Coronary artery (tissue), 2 donors: ENCODE data around the gene SPATA16.

ENCODE experiments used
- DNase-seq: peaks from one replicate; pipeline ENCODE4 v3.0.0-alpha.2; 2017; ENCODE audit warnings: low spot score
- H3K27ac ChIP-seq, 2 donors: fragments of 200-600 bp; sonication (generic); one replicate each; pipeline ENCODE4 v1.5.1; 2016 to 2019
- H3K4me3 ChIP-seq: fragments of 200-600 bp; sonication (generic); 2 replicates; pipeline ENCODE4 v1.5.1; 2016; ENCODE audit warnings: mild to moderate bottlenecking, moderate library complexity
- CTCF ChIP-seq: fragments of 200-600 bp; sonication (generic); IDR thresholded peaks from one replicate; pipeline ENCODE4 v1.5.1; 2019; ENCODE audit warnings: antibody characterized with exemption

Gene SPATA16

GRCh38 chr3:173135059-173135458 lies 6.0 kb downstream of the SPATA16 start:
- no peak for TF ChIP-seq CTCF
- Histone ChIP-seq H3K4me3 (no peak overlapping the region), H3K27ac (no peak overlapping the region)
- DNase-seq, result no peak

GRCh38 chr3:173128633-173129032 lies 12.4 kb downstream of the SPATA16 start:
- H3K4me3 ChIP-seq, result no peak overlapping the region
- no peak for TF ChIP-seq CTCF

GRCh38 chr3:173111321-173111720 lies 29.7 kb downstream of the SPATA16 start:
- no peak for DNase-seq
- Histone ChIP-seq H3K4me3 (no peak overlapping the region), H3K27ac (no peak overlapping the region)
- TF ChIP-seq CTCF, result no peak

More at GRCh38 chr3:173128633-173129032, 12.4 kb downstream of the SPATA16 start:
- no peak overlapping the region for H3K27ac ChIP-seq
- no peak for DNase-seq

- Histone ChIP-seq H3K4me3 (no peak overlapping the region), H3K27ac (no peak overlapping the region)
- no peak for TF ChIP-seq CTCF
- no peak for DNase-seq
Observed at GRCh38 chr3:173109143-173109542, 31.9 kb downstream of the SPATA16 start.

DNA sequence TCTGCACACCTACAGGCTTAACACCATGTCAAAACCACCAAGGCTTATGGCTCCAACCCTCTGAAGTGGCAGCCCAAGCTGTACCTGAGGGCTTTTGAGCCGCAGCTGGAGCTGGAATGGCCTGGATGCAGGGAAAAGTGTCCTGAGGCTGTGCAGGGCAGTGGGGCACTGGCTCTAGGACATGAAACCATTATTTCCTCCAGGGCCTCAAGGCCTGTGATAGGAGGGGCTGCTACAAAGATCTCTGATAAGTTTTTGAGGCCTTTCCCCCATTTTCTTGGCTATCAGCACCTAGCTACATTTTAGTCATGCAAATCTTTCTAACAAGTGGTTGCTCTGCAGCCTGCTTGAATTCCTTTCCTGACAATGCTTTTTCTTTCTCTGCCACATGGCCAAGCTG lies 37.6 kb downstream of the SPATA16 start:
- no peak overlapping the region for H3K4me3 ChIP-seq
- DNase-seq, result no peak
- no peak overlapping the region for H3K27ac ChIP-seq
- TF ChIP-seq CTCF, result no peak

GRCh38 chr3:173098959-173099358 lies 42.1 kb downstream of the SPATA16 start:
- no peak overlapping the region for H3K4me3 ChIP-seq
- DNase-seq, result no peak
- no peak for TF ChIP-seq CTCF
- no peak overlapping the region for H3K27ac ChIP-seq

DNA sequence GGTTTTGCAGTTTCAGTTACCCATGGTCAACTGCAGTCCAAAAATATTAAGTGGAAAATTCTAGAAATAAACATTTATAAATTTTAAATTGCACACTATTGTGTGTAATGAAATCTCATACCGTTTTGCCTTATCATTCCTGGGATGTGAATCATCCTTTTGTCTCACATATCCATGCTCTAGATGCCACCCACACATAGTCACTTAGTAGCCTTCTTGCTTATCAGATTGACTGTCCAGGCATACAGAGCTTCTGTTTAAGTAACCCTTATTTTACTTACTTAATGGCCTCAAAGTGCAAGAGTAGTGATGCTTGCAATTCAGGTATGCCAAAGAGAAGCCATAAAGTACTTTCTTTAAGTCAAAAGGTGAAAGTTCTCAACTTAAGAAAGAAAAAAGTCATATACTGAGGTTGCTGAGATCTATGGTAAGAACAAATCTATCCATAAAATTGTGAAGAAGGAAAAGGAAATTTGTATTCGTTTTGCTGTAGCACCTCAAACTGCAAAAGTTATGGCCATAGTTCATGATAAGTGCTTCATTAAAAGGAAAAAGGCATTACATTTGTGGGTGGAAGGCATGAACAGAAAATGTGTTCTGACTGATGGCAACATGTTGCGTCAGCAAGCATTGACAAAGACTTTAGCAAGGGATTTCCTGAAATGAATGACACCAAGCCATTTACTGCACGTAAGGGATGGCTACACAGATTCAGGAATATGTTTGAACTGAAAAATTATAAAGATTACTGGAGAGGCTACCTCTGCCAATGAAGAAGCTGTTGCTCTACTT lies 43.8 kb downstream of the SPATA16 start:
- no peak for TF ChIP-seq CTCF
- DNase-seq, result no peak

More for the DNA sequence above, 43.8 kb downstream of the SPATA16 start:
- no peak overlapping the region for H3K27ac ChIP-seq
- no peak overlapping the region for H3K4me3 ChIP-seq
